Right lobe of liver (tissue), 4 donors: ENCODE data around the gene CDH1.

Experiments
- CTCF ChIP-seq, 4 donors: fragments of 200-600 bp in 3 of 4; fragments of 450-650 bp in 1 of 4; IDR thresholded peaks; one replicate each; pipeline versions ENCODE4 v1.5.1 to v1.8.0; 2016 to 2022; ENCODE audit warnings: antibody characterized with exemption in 4 of 4, mild to moderate bottlenecking in 2 of 4
- POLR2A ChIP-seq: fragments of 450-650 bp; IDR thresholded peaks from one replicate; pipeline ENCODE4 v1.6.1; 2017; ENCODE audit warnings: antibody characterized with exemption, mild to moderate bottlenecking
- donor health status: DM: no; HTN: no; CAD: no.
- donor health status: DM: no; HTN: no; CAD: no.
- donor health status: DM: no; HTN: yes; CAD: no.

- TF ChIP-seq CTCF (IDR thresholded peaks at IDR 0.05), result no peak
- TF ChIP-seq POLR2A, result no peak
Measured at GRCh38 chr16:68743664-68744063, 6.6 kb downstream of the CDH1 start.
